Activated CD4-positive, alpha-beta T cell treated with anti-CD3 and anti-CD28 coated beads, Interleukin-2, amount 50 U/mL, for 4 hours (primary cell): Measurements from ENCODE around the gene EEF1A2.

Experiments
- DNase-seq, 2 experiments: peaks; one replicate each; pipeline ENCODE4 v3.0.0-alpha.2; 2020

The EEF1A2 gene

GRCh38 chr20:63447320-63447719, 51.6 kb downstream of the EEF1A2 start:
- DNase-seq: no peak

- no peak for DNase-seq
These were observed 52.5 kb downstream of the EEF1A2 start for GRCh38 chr20:63446216-63447024.

DNA sequence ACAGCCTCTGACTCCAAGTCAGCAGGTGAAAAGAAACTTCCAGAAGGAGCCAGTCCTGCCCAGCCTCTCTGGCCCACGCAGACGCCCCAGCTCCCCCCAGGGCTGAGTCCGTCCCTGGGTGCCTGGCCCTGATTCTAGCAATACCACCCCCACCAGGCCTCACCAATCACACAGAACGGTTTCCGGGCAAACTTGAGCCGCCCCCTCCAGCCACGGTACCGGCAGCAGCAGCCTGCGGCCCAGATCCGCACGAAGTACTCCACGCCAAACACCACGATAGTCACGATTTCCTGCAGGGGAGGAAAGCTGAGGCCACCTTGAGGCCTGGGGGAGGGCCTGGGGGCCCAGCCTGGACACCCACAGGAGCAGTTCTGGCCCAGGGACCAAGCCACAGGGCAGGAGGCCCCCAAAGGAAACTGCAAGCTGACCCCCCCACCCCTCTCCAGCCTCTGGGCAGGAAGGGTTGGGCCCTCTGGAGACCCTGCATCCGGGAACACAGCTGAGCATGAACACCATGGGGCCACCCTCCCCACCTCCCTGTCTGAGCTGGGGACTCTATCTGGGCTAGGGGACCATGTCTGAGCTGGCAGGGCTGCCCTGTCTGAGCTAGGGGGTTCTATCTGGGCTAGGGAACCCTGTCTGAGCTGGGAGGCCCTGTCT, 53.7 kb downstream of the EEF1A2 start:
- DNase-seq: no peak

- DNase-seq: no peak
These were observed 54.3 kb downstream of the EEF1A2 start for GRCh38 chr20:63444548-63444947.

DNA sequence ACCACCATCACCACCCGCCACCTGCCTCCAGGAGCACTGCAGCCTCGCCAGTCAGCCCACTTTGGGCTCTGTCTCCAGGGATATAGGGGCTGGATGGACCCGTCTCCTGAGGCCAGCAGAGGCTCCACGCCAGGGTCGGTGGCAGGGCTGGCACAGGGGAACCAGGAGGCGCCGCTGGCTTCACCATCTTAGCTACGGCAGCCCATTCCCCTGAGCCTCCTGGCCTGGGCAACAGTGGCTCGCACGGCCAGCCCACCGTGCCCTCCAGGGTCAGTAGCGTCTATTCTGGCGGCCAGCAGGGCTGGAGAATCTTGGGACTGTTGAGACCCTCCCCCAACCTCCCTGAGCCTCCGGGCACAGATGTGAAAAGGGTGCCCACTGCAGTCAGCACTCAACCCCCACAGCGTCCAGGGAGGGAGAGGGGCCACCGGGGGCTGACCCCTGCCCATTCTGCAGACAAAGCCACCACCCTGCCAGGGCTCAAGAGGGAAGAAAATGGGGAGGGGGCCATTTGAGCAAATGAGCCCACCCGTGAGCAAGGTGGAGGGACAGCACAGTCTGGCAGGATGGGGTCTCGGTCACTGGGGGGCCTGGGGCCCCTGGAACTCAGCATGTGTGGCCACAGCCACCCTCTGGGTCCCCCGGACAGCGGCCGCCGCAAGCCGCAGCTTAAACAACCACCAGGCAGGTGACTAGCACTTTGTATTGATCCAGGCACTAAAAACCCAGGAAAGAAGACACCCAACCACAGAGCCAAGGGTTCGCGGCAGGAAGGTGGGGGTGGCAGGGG, 55.1 kb downstream of the EEF1A2 start:
- DNase-seq: no peak

DNA sequence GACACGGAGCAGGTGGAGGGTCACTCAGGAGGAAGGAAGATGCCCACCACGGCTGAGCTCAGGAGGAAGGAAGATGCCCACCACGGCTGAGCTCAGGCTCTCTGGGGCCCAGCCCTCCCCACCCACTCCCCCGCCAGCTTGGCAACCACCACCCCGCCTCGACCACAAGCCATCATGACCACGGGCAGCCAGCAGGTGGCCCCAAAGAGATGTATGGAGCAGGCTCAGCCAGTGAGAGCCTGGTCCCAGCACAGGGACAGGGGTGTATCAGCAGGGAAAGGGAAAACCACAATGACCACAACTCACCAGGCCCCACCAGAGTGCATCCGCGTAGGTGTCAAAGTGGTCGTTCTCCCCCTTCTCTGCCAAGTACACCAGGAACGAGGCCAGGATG, 56.8 kb downstream of the EEF1A2 start:
- peak; percentile 56 to 60 for DNase-seq

DNA sequence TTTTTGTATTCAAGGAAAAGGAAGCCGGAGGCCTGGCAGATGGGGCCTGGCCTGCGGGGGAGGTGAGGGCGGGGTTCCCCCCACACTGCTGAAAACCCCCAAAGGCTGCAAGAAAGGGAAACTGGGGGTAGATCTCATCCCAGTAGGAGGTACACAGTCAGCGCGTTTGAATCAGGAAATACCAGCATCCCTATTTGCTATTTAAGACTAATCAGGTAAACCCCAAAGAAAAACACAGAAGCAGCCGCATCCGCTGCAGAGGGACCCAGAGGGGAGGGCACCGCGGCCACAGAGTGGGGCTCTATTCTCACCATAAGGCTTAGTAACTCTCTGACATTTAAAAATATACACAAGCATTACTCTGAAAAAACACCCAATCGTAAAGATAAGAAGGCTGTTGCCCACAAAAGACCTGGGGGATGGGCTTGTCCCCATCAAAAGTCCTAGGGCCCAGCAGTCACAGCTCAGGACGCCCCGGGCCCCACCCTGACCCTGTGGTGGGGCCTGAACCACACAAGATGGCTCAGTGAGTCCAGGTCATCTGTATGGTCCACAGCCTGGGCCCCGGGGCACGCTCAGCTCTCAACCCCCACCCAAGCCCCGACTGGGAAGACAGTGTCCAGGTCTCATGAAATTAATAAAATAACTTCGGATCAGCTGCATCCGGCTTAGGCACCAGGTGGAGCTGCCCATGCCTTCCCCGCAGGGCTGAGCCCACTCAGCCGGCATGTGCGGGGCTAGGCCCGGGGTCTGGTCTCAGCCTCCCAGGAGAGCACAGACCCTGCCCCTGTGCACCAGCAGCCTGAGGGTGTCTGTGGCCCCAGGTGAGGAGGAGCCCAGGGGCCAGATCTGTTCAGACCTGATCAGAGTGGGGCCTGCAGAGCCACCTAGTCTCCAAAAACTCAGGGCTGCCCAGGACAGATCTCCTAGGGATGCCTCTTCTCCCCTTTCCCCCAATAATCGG, 57.5 kb downstream of the EEF1A2 start:
- no peak for DNase-seq

- DNase-seq: no peak
These were observed 58.4 kb downstream of the EEF1A2 start for GRCh38 chr20:63440366-63440955.

DNA sequence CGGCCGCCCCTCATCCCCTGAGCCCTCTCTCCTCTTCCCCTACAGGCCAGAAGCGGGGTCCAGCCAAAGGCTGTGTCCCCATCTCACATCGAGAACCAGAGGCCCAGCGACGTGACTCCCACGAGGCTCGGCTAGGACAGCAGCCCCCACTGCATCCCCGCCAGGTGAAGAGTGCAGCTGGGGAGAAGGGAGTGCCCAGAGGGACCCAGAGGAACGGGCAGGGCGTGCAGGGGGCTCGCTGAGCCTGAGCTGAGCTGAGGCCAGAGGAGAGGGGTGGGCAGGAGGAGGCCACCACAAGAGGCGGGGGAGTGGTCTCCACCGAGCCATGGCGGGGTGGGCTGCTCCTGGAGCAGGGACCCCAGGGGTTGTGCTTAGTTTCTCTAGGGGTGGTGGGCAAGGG, 59.0 kb downstream of the EEF1A2 start:
- no peak for DNase-seq

DNA sequence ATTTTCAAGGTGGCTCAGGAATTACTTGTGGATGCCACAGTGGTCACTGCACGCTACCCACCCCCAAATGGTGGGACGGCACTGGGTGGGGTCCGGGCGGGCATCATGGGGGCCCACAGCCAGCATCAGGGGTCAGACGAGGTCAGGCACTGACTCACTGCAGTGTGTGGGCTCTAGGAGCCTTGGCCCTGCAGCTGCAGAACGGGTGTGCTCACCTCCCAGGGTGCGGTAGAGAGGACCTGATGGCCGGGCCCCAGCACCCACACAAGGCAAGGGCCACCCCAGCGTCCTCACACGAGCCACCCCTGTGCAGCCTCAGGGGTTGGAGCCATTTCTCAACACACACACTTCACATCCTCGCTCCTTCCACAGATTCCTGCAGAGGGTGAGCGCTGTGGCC, 60.8 kb downstream of the EEF1A2 start:
- DNase-seq: no peak
